GM12874 (cell line): ENCODE measurements around the gene DACT1.
A peak's percentile ranks its signal among the peaks of the same experiment; 100 is the strongest.

Experiments
- TF ChIP-seq, protein P1 (sequence below): IDR thresholded peaks from 2 replicates; pipeline ENCODE4 v1.5.1; 2011; ENCODE audit warnings: low read depth, mild to moderate bottlenecking, control low read depth, low read length, moderate library complexity; ENCODE audit not compliant: insufficient read depth

DACT1 gene

DNA sequence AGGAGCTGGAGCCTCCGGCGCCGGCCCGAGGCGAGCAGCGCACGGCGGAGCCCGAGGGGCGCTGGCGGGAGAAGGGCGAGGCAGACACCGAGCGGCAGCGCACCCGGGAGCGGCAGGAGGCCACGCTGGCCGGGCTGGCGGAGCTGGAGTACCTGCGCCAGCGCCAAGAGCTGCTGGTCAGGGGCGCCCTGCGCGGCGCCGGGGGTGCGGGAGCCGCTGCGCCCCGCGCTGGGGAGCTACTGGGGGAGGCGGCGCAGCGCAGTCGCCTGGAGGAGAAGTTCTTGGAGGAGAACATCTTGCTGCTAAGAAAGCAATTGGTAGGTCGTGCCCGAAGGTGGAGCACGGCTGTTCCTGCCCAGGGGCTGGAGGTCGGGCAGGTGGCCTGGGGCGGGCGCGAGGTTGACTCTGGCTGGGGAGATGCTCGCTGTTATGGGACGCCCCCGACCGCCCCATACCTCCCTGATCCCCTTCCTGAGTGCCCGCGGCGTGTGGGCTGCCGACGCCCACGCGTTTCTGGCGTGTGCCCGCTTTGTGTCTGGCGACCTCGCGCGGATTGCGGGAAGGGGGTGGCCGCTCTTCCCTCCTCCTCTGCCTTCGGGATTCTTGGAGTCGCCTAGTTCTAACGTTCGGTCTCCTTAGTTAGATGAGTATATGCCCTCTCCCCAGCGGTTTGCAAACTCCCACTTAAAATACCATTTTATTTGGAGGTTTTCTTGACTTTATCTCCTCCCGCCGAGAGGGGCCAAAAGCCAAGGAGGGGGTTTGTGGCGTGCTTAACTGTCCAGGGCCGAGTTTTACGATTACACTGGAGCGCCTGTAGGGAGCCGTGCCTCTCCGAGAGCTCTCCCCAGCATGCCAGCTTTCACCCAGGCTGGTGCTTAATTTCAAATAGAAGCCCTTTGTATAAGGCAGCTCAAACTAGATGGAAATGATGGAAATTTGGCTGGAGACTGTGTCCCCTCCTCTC, 752 bp downstream of the DACT1 start:
- TF ChIP-seq, protein P1, sequence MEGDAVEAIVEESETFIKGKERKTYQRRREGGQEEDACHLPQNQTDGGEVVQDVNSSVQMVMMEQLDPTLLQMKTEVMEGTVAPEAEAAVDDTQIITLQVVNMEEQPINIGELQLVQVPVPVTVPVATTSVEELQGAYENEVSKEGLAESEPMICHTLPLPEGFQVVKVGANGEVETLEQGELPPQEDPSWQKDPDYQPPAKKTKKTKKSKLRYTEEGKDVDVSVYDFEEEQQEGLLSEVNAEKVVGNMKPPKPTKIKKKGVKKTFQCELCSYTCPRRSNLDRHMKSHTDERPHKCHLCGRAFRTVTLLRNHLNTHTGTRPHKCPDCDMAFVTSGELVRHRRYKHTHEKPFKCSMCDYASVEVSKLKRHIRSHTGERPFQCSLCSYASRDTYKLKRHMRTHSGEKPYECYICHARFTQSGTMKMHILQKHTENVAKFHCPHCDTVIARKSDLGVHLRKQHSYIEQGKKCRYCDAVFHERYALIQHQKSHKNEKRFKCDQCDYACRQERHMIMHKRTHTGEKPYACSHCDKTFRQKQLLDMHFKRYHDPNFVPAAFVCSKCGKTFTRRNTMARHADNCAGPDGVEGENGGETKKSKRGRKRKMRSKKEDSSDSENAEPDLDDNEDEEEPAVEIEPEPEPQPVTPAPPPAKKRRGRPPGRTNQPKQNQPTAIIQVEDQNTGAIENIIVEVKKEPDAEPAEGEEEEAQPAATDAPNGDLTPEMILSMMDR: no peak

DNA sequence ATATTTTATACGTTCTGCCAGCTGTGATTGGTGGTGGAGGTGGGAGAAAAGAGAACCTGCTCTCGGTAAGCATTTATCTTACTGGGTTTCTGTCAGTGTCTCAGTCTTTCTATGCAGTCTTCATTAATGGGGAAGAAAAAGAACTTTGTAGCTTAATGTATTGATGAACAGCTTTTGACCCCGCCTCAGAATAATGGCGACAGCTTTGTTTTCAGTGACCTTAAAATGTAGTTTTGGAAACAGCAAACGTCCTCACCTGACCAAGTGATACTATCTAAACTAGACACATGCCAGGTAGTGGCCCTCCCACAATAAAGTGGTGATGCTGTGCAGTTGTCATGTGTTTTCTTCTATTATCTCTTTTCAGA, 1.4 kb downstream of the DACT1 start:
- TF ChIP-seq, protein P1: no peak

DNA sequence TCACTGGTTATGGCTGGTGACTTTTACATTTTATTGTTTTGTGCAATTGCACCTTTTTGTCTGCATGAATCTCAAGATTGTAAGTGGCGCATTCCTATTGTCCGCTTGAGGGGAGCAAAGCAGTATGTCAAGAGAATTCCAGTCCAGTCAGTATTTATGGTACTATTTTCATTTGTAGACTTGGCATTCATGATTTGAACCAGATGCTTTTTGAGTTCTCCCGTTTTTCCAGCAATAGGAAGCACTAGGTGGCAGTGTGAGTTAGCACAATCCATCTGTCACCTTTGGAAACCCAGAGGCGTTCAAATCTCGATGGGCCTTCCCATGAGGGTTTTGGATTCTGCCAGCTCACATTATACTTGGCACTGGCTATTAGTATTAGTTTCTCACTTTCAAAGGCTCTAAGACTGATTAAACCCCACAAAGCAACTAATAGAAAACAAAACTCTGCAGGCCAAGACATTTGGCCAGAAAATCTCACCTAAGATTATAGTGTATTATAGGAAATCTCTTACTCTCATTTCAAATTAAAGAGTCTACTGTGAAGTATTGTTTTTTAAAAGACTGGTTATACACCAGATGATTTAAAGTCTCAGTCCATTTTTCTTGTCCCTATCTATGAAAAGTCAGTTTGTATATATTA, 2.2 kb downstream of the DACT1 start:
- TF ChIP-seq, protein P1: peak; percentile 47; the same call in 1 of the 2 replicates

DNA sequence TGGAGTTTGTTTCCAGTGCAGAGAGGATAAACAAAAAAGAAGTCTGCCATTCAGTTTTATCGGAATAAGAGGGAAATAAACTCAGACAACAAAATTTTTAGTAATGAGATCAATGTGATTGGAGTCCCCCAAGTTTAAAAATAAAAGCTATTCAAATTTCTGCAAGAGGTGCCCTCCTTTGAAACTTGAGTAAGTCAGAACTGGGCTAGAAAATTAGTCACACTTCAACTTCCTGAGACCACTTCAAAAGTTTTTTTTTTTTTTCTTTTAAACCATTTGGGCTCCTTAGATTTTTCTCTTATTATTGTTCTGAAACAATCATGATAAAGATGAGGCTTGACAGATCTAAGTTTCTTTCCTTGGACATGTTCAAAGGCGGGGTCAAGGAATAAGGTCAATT, 3.2 kb downstream of the DACT1 start:
- TF ChIP-seq, protein P1: no peak

DNA sequence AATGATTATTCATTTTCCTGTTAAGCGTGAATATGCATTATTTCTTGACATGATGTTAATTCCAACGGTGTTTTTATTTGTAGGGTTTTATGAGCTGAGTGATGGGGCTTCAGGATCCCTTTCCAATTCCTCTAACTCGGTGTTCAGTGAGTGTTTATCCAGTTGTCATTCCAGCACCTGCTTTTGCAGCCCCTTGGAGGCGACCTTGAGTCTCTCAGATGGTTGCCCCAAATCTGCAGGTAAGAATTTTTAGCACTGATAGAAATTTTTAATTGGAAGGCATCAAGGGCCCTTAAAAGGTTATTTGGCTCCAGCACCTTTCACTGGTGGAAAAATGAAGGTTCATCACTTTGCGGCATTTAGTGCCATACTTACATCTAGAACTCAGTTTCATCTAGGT, 3.7 kb downstream of the DACT1 start:
- TF ChIP-seq, protein P1: peak; percentile 14; the same call in 1 of the 2 replicates

DNA sequence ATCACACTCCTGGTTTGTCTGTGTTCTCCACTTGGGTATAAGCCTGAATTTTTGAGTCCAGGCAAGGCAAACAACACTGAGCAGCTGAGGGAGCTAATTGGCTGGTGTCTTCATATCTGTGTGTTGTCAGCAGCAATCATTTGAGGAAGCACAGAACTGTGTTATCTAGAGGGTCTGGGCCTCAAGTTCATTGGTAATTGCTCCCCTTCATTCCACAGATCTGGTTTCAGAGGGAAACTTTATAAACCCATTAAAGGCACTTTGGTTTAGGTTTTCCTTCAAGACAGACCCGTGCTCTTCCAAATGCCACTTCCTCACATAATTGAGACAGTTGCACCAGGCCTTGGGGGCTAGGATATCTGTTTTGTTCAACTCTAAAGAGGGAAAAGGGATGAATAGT, 5.6 kb downstream of the DACT1 start:
- TF ChIP-seq, protein P1: no peak

DNA sequence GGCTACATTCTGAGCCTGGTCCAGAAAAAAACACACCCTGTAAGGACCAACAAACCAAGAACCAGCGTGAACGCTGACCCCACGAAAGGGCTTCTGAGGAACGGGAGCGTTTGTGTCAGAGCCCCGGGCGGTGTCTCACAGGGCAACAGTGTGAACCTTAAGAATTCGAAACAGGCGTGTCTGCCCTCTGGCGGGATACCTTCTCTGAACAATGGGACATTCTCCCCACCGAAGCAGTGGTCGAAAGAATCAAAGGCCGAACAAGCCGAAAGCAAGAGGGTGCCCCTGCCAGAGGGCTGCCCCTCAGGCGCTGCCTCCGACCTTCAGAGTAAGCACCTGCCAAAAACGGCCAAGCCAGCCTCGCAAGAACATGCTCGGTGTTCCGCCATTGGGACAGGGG, 7.9 kb downstream of the DACT1 start:
- TF ChIP-seq, protein P1: no peak
